ENCODE data around the gene GRK2. TPM values are rescaled to one million over a fixed set of nuclear protein-coding genes. Genes with fewer than 3 reads are reported as not detected.
A peak's percentile ranks its signal among the peaks of the same experiment; 100 is the strongest.

Gene GRK2
- polyA plus RNA-seq, 1 donor from 2014 or later = 47.3 TPM

DNA sequence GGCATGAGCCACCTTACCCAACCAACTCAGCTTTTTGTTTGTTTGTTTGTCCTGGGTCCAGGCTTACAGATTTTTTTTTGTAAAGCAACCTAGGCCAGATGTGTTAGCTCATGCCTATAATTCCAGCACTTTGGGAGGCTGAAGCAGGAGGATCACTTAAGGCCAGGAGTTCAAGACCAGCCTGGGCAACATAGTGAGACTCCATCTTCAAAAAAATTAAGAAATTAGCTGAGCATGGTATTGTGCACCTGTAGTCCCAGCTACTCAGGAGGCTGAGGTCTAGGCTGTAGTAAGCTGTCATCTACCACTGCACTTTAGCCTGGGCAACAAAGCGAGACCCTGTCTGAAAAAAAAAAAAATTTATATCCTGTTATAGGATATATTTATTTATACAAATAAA is 28.7 kb upstream of the GRK2 start:
- Histone ChIP-seq H2AFZ (ENCODE audit: low read depth, low read length) (no peak overlapping the region), H4K20me1 (ENCODE audit: insufficient read depth) (no peaks in the 10 kb centered on the region), H3K9me3 (ENCODE audit: low read length) (no peaks in the 10 kb centered on the region), H3K9me2 (ENCODE audit: insufficient read depth, low read length) (no peaks in the 10 kb centered on the region), H3K79me2 (replicated peaks; ENCODE audit: insufficient read depth, low read length) (peaks cover 21% of the 10 kb centered on the region), H3K4me2 (ENCODE audit: low read length) (no peak overlapping the region), H3K4me3 (ENCODE audit: low read length) (no peak overlapping the region), H3K27me3 (ENCODE audit: insufficient read depth, low read depth, low read length) (no peaks in the 10 kb centered on the region), H3K36me3 (ENCODE audit: insufficient read depth, low read length) (no peaks in the 10 kb centered on the region), H3K9ac (ENCODE audit: low read length) (no peak overlapping the region), H3K27ac (ENCODE audit: low read length) (no peak overlapping the region), H3F3A (ENCODE audit: insufficient read depth, low read length, poor library complexity, severe bottlenecking) (peaks cover 4% of the 10 kb centered on the region)
- TF ChIP-seq, protein P1, sequence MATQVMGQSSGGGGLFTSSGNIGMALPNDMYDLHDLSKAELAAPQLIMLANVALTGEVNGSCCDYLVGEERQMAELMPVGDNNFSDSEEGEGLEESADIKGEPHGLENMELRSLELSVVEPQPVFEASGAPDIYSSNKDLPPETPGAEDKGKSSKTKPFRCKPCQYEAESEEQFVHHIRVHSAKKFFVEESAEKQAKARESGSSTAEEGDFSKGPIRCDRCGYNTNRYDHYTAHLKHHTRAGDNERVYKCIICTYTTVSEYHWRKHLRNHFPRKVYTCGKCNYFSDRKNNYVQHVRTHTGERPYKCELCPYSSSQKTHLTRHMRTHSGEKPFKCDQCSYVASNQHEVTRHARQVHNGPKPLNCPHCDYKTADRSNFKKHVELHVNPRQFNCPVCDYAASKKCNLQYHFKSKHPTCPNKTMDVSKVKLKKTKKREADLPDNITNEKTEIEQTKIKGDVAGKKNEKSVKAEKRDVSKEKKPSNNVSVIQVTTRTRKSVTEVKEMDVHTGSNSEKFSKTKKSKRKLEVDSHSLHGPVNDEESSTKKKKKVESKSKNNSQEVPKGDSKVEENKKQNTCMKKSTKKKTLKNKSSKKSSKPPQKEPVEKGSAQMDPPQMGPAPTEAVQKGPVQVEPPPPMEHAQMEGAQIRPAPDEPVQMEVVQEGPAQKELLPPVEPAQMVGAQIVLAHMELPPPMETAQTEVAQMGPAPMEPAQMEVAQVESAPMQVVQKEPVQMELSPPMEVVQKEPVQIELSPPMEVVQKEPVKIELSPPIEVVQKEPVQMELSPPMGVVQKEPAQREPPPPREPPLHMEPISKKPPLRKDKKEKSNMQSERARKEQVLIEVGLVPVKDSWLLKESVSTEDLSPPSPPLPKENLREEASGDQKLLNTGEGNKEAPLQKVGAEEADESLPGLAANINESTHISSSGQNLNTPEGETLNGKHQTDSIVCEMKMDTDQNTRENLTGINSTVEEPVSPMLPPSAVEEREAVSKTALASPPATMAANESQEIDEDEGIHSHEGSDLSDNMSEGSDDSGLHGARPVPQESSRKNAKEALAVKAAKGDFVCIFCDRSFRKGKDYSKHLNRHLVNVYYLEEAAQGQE (IDR thresholded peaks at IDR 0.05; ENCODE audit: borderline replicate concordance) = no peak
- TF ChIP-seq, protein P2, sequence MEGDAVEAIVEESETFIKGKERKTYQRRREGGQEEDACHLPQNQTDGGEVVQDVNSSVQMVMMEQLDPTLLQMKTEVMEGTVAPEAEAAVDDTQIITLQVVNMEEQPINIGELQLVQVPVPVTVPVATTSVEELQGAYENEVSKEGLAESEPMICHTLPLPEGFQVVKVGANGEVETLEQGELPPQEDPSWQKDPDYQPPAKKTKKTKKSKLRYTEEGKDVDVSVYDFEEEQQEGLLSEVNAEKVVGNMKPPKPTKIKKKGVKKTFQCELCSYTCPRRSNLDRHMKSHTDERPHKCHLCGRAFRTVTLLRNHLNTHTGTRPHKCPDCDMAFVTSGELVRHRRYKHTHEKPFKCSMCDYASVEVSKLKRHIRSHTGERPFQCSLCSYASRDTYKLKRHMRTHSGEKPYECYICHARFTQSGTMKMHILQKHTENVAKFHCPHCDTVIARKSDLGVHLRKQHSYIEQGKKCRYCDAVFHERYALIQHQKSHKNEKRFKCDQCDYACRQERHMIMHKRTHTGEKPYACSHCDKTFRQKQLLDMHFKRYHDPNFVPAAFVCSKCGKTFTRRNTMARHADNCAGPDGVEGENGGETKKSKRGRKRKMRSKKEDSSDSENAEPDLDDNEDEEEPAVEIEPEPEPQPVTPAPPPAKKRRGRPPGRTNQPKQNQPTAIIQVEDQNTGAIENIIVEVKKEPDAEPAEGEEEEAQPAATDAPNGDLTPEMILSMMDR (IDR thresholded peaks at IDR 0.05; ENCODE audit: poor library complexity, severe bottlenecking) = no peak
- TF ChIP-seq POLR2AphosphoS5 (IDR thresholded peaks at IDR 0.05) (no peak), MXI1 (conservative IDR thresholded peaks at IDR 0.05; ENCODE audit: poor library complexity, severe bottlenecking) (no peak), EZH2 (IDR thresholded peaks at IDR 0.05; ENCODE audit: borderline replicate concordance, insufficient read depth, low read length, poor library complexity, severe bottlenecking) (no peak), TAF1 (IDR thresholded peaks at IDR 0.05; ENCODE audit: low read depth) (no peak), RAD21 (conservative IDR thresholded peaks at IDR 0.05) (no peak), EP300 (conservative IDR thresholded peaks at IDR 0.05; ENCODE audit: poor library complexity, severe bottlenecking) (no peak), SMC3 (conservative IDR thresholded peaks at IDR 0.05; ENCODE audit: poor library complexity) (no peak)

GRCh38 chr11:67238894-67239782 is 27.1 kb upstream of the GRK2 start:
- H3K27ac ChIP-seq (ENCODE audit: low read length) = peak overlapping the region; percentile 23
- H3F3A ChIP-seq (ENCODE audit: insufficient read depth, low read length, poor library complexity, severe bottlenecking) = peaks cover 4% of the 10 kb centered on the region
- no peaks in the 10 kb centered on the region for H3K27me3 ChIP-seq (ENCODE audit: insufficient read depth, low read depth, low read length)
- no peaks in the 10 kb centered on the region for H3K36me3 ChIP-seq (ENCODE audit: insufficient read depth, low read length)
- peaks cover 34% of the 10 kb centered on the region for H3K79me2 ChIP-seq (replicated peaks; ENCODE audit: insufficient read depth, low read length)
- H3K9me2 ChIP-seq (ENCODE audit: insufficient read depth, low read length) = no peaks in the 10 kb centered on the region
- TF ChIP-seq EZH2 (IDR thresholded peaks at IDR 0.05; ENCODE audit: borderline replicate concordance, insufficient read depth, low read length, poor library complexity, severe bottlenecking) = no peak
- TF ChIP-seq, protein P1 (IDR thresholded peaks at IDR 0.05; ENCODE audit: borderline replicate concordance) = no peak
- no peak for TF ChIP-seq POLR2AphosphoS5 (IDR thresholded peaks at IDR 0.05)
- no peak for TF ChIP-seq MXI1 (conservative IDR thresholded peaks at IDR 0.05; ENCODE audit: poor library complexity, severe bottlenecking)
- no peak for TF ChIP-seq EP300 (conservative IDR thresholded peaks at IDR 0.05; ENCODE audit: poor library complexity, severe bottlenecking)
- no peak for TF ChIP-seq SMC3 (conservative IDR thresholded peaks at IDR 0.05; ENCODE audit: poor library complexity)
- TF ChIP-seq TAF1 (IDR thresholded peaks at IDR 0.05; ENCODE audit: low read depth) = no peak
- TF ChIP-seq, protein P2 (IDR thresholded peaks at IDR 0.05; ENCODE audit: poor library complexity, severe bottlenecking) = no peak
- TF ChIP-seq RAD21 (conservative IDR thresholded peaks at IDR 0.05) = no peak
- no peaks in the 10 kb centered on the region for H3K9me3 ChIP-seq (ENCODE audit: low read length)
- peak overlapping the region; percentile 69 for H3K4me3 ChIP-seq (ENCODE audit: low read length)
- peak overlapping the region; percentile 5 for H3K4me2 ChIP-seq (ENCODE audit: low read length)
- no peaks in the 10 kb centered on the region for H4K20me1 ChIP-seq (ENCODE audit: insufficient read depth)
- no peak overlapping the region for H2AFZ ChIP-seq (ENCODE audit: low read depth, low read length)
- H3K9ac ChIP-seq (ENCODE audit: low read length) = peak overlapping the region; percentile 11

Data from neural cell (in vitro differentiated cells).